Activated naive CD8-positive, alpha-beta T cell treated with anti-CD3 and anti-CD28 coated beads, Interleukin-2, amount 50 U/mL, for 16 hours (primary cell): ENCODE measurements around the gene ZNF526.

Source experiments
- DNase-seq: peaks from one replicate; pipeline ENCODE4 v3.0.0-alpha.2; 2020; ENCODE audit warnings: low read depth, low spot score

ZNF526 gene

GRCh38 chr19:42196011-42197001 lies 23.8 kb upstream of the ZNF526 start:
- DNase-seq, result no peak

GRCh38 chr19:42197375-42197817 lies 22.7 kb upstream of the ZNF526 start:
- DNase-seq, result no peak

GRCh38 chr19:42198676-42199439 lies 21.3 kb upstream of the ZNF526 start:
- no peak for DNase-seq

GRCh38 chr19:42199440-42200115 lies 20.5 kb upstream of the ZNF526 start:
- DNase-seq, result no peak

- no peak for DNase-seq
Observed at GRCh38 chr19:42200116-42200715, 19.9 kb upstream of the ZNF526 start.

- DNase-seq, result no peak
Observed at GRCh38 chr19:42201489-42202289, 18.4 kb upstream of the ZNF526 start.

GRCh38 chr19:42202290-42202880 lies 17.7 kb upstream of the ZNF526 start:
- DNase-seq, result no peak

GRCh38 chr19:42203700-42204099 lies 16.4 kb upstream of the ZNF526 start:
- no peak for DNase-seq

- no peak for DNase-seq
Observed at GRCh38 chr19:42204664-42205063, 15.4 kb upstream of the ZNF526 start.

- DNase-seq, result no peak
Observed at GRCh38 chr19:42206871-42207755, 13.0 kb upstream of the ZNF526 start.

- no peak for DNase-seq
Observed at GRCh38 chr19:42207767-42208271, 12.3 kb upstream of the ZNF526 start.

GRCh38 chr19:42208612-42209011 lies 11.5 kb upstream of the ZNF526 start:
- DNase-seq, result no peak

- no peak for DNase-seq
Observed at GRCh38 chr19:42212886-42213285, 7.2 kb upstream of the ZNF526 start.

- no peak for DNase-seq
Observed at GRCh38 chr19:42214810-42215485, 5.2 kb upstream of the ZNF526 start.

- no peak for DNase-seq
Observed at GRCh38 chr19:42216653-42217519, 3.2 kb upstream of the ZNF526 start.

GRCh38 chr19:42217520-42218437 lies 2.3 kb upstream of the ZNF526 start, which contains the start of gene DEDD2:
Gene DEDD2, minus strand, starts transcription at chr19:42217677. Its CDS starts 670 bp downstream, at chr19:42217007.
- DNase-seq, result peak; percentile 95
